HG03064 (cell line): ENCODE results near the gene THOP1.
A peak's percentile ranks its signal among the peaks of the same experiment; 100 is the strongest.
"Not testable (repeated sequence)": the region's sequence is repeated elsewhere in the genome, so short reads cannot be mapped to it uniquely, and the experiment has no call there.

Experiments
- ATAC-seq: cut with Tn5 transposase; IDR thresholded peaks from one replicate; pipeline ENCODE4 v1.9.1; 2021; ENCODE audit warnings: low read depth; ENCODE audit not compliant: unreplicated experiment

Gene THOP1

GRCh38 chr19:2813235-2814160 is 28.2 kb downstream of the THOP1 start:
- no peak for ATAC-seq

- no peak for ATAC-seq
Observed at GRCh38 chr19:2814426-2814825, 29.1 kb downstream of the THOP1 start.

- ATAC-seq: no peak
Observed at GRCh38 chr19:2815191-2815614, 29.9 kb downstream of the THOP1 start.

GRCh38 chr19:2815923-2816322 is 30.6 kb downstream of the THOP1 start:
- no peak for ATAC-seq

GRCh38 chr19:2816641-2817040 is 31.3 kb downstream of the THOP1 start:
- no peak for ATAC-seq

GRCh38 chr19:2817237-2817829 is 32.0 kb downstream of the THOP1 start:
- not testable (repeated sequence) for ATAC-seq

- no peak for ATAC-seq
Observed at GRCh38 chr19:2819540-2820111, 34.3 kb downstream of the THOP1 start, which contains the start of gene ZNF554. TSS of gene ZNF554 (plus strand) at chr19:2819868. CDS start at chr19:2820072, 204 bp downstream.

- no peak for ATAC-seq
Observed at GRCh38 chr19:2820112-2820702, 34.9 kb downstream of the THOP1 start.

- ATAC-seq: no peak
Observed at GRCh38 chr19:2822846-2823245, 37.5 kb downstream of the THOP1 start.

GRCh38 chr19:2823646-2824045 is 38.3 kb downstream of the THOP1 start:
- ATAC-seq: no peak

GRCh38 chr19:2824129-2824528 is 38.8 kb downstream of the THOP1 start:
- no peak for ATAC-seq

GRCh38 chr19:2827022-2827421 is 41.7 kb downstream of the THOP1 start:
- ATAC-seq: no peak

GRCh38 chr19:2827840-2828489 is 42.7 kb downstream of the THOP1 start:
- ATAC-seq: no peak

- no peak for ATAC-seq
Observed at GRCh38 chr19:2834294-2834871, 49.1 kb downstream of the THOP1 start.

- ATAC-seq: no peak
Observed at GRCh38 chr19:2837430-2837829, 52.1 kb downstream of the THOP1 start.

- peak; percentile 78 for ATAC-seq
Observed at GRCh38 chr19:2840794-2841791, 55.8 kb downstream of the THOP1 start, which contains the start of gene ZNF555. TSS of gene ZNF555 (plus strand) at chr19:2841475. CDS start at chr19:2841573, 98 bp downstream.

- peak; percentile 18 for ATAC-seq
Observed at GRCh38 chr19:2841855-2842574, 56.7 kb downstream of the THOP1 start.

GRCh38 chr19:2845107-2845506 is 59.8 kb downstream of the THOP1 start:
- ATAC-seq: no peak
